Activated CD8-positive, alpha-beta T cell treated with anti-CD3 and anti-CD28 coated beads for 36 hours (primary cell): Measurements from ENCODE around the gene TMEM35B. TPM values are rescaled to one million over a fixed set of nuclear protein-coding genes. Genes with fewer than 3 reads are reported as not detected.

Source experiments
- ATAC-seq: fragments of 200-7000 bp; cut with Tn5 transposase; one replicate; pipeline ENCODE4 v1.10.0; 2021; ENCODE audit warnings: mild to moderate bottlenecking, moderate library complexity
- CTCF ChIA-PET: fragments of 350-600 bp; sonication (Branson Sonifier 250); formaldehyde crosslinking; loops from one replicate; lab custom pipeline; 2021; ENCODE audit warnings: antibody characterized with exemption; lab: Charles Lee
- POLR2A ChIA-PET: fragments of 350-600 bp; sonication (Branson Sonifier 250); formaldehyde crosslinking; loops from one replicate; lab custom pipeline; 2021; ENCODE audit warnings: antibody characterized with exemption; lab: Charles Lee
- DNase-seq: peaks from one replicate; pipeline ENCODE4 v3.0.0-alpha.2; 2020
- H3K27ac Mint-ChIP-seq: one replicate; pipeline ENCODE4 v1.8.0; 2021; ENCODE audit warnings: mild to moderate bottlenecking, mixed read lengths
- H3K27me3 Mint-ChIP-seq: one replicate; pipeline ENCODE4 v1.8.0; 2021; ENCODE audit warnings: mixed read lengths
- H3K36me3 Mint-ChIP-seq: one replicate; pipeline ENCODE4 v1.8.0; 2021; ENCODE audit warnings: low read depth, mixed read lengths
- H3K4me1 Mint-ChIP-seq: one replicate; pipeline ENCODE4 v1.8.0; 2021; ENCODE audit warnings: low read depth, mixed read lengths
- H3K4me3 Mint-ChIP-seq: one replicate; pipeline ENCODE4 v1.8.0; 2021; ENCODE audit warnings: mild to moderate bottlenecking, moderate library complexity, mixed read lengths
- H3K9me3 Mint-ChIP-seq: one replicate; pipeline ENCODE4 v1.8.0; 2021; ENCODE audit warnings: mixed read lengths
- intact Hi-C: fragments of 100-400 bp; cut with micrococcal nuclease; formaldehyde crosslinking; loops from one replicate; pipeline ENCODE4 v1.10.0; 2022
- total RNA-seq, 2 experiments: library from RNA; stranded (reverse); gene quantifications; one replicate each; pipeline ENCODE4 v1.2.3, GENCODE V29; 2021
- TF ChIP-seq, protein P1 (sequence below): fragments of 200-600 bp; IDR thresholded peaks from one replicate; pipeline ENCODE4 v1.8.0; 2022; ENCODE audit warnings: antibody characterized with exemption, mild to moderate bottlenecking

Gene TMEM35B
- total RNA-seq: 10 to 100 TPM; 19.4 to 19.5 TPM

DNA sequence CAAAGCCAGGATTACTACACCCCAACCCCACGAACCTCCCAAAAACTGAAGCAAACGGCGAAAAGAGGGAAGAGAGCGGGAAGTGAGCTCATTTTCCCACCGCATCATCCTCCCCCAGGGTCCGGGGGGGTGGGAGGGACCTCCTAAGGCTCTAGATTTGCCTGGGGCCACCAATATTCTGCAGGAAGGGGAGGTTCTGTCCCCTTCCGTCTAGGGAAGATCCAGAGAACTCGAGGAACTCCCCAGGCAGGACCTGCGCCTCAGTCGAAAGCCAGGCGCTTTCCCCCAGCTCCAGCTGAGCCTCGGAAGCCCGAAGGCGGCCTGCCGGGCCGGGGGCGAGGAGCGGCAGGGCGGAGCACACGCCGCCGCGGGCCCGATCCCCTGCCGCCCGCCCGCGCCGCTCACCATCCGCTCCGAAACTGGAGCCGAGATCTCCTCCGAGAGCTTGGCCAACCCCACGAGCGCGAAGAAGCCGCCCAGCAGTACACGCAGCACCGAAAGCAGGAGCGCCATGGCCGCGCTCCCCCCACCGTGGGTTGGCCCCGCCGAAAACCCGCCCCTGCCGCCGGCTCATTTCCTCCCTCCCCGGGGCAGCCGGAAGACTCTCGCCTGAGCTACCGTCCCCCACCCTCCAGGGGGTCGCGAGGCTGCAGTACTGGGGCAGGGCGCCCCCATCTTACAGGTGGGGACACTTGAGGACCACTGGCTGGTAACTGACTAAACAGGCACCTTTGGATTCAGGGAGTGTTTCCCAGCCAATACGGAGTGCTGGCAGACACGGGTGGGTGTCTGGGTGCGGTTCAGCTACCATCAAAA lies at the start of gene TMEM35B:
TMEM35B (minus strand) TSS at position 555 of the 816 bp plus-strand sequence; CDS start at position 513, 42 bp downstream.
- Mint-ChIP-seq H3K27me3 (no peaks in the 10 kb centered on the region), H3K9me3 (no peaks in the 10 kb centered on the region), H3K4me3 (peak within 1 kb of the TSS; percentile 98), H3K36me3 (peaks cover 22% of the 10 kb centered on the region), H3K27ac (peak within 1 kb of the TSS; percentile 98), H3K4me1 (peaks cover 48% of the 10 kb centered on the region)
- DNase-seq (peak; percentile 82), ATAC-seq (peak; percentile 94)
- POLR2A ChIA-PET: interaction anchor here (0.9 to 2.6 kb wide), 7 partner anchors 46 to 206 kb away, joined by 3 to 13 read pairs (median 7); partner anchors contain the start of genes SMIM12, ZMYM1 and ZMYM6
- intact Hi-C loops: no loop called here
- TF ChIP-seq, protein P1, sequence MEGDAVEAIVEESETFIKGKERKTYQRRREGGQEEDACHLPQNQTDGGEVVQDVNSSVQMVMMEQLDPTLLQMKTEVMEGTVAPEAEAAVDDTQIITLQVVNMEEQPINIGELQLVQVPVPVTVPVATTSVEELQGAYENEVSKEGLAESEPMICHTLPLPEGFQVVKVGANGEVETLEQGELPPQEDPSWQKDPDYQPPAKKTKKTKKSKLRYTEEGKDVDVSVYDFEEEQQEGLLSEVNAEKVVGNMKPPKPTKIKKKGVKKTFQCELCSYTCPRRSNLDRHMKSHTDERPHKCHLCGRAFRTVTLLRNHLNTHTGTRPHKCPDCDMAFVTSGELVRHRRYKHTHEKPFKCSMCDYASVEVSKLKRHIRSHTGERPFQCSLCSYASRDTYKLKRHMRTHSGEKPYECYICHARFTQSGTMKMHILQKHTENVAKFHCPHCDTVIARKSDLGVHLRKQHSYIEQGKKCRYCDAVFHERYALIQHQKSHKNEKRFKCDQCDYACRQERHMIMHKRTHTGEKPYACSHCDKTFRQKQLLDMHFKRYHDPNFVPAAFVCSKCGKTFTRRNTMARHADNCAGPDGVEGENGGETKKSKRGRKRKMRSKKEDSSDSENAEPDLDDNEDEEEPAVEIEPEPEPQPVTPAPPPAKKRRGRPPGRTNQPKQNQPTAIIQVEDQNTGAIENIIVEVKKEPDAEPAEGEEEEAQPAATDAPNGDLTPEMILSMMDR: peak; percentile 29
- CTCF ChIA-PET: interaction anchor here (0.8 to 3.9 kb wide), 11 partner anchors 16 to 201 kb away, joined by 3 to 16 read pairs (median 4); partner anchors contain the start of genes SMIM12 and ZMYM6

DNA sequence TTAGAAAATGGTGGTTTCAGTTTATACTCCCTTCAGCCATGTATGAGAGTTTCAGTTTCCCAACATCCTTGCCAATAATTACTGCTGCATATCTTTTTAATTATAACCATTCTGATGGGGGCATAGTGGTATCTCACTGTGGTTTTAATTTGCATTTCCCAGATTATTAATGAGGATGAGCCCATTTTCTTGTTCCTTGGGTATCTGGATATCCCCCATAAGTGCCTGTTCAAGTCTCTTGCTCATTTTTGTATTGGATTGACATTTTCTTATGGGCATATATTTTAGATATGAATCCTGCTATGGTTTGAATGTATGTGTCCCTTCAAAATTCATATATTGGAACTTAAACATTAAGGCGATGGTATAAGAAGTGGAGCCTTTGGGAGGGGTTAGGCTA lies 48.2 kb upstream of the TMEM35B start:
- Mint-ChIP-seq H3K4me1 (peaks cover 17% of the 10 kb centered on the region), H3K27me3 (no peaks in the 10 kb centered on the region), H3K36me3 (peaks cover 19% of the 10 kb centered on the region), H3K9me3 (peaks cover 5% of the 10 kb centered on the region), H3K4me3 (no peak overlapping the region), H3K27ac (no peak overlapping the region)
- TF ChIP-seq, protein P1: no peak
- ChIA-PET CTCF (no interaction called here), POLR2A (no interaction called here)
- DNase-seq (no peak), ATAC-seq (no peak)
- intact Hi-C loops: loop anchor here (5.0 kb wide), 1 partner anchor 44 kb away; the partner anchor contains the start of gene ZMYM1

DNA sequence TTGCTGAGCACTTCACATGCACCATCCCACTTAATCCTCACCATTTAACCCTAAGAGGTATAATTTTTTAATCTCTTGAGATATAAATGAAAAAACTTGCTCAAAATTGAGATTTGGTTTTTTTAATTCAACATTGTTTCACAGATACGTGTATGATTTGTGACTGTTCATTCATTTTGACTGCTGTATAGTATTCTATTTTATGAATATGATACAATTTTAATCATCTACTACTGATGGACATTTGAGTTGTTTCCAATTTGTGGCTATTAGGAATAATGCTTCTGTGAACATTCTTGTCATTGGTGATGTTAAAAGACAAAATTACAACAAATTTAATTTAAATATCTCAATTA lies 47.2 kb upstream of the TMEM35B start:
- no peak overlapping the region for H3K27ac Mint-ChIP-seq
- peak overlapping the region; percentile 98 for H3K4me3 Mint-ChIP-seq
- DNase-seq (no peak), ATAC-seq (no peak)
- H3K27me3 Mint-ChIP-seq: no peaks in the 10 kb centered on the region
- intact Hi-C loops: loop anchor here (5.0 kb wide), 1 partner anchor 45 kb away; the partner anchor contains the start of gene ZMYM1
- ChIA-PET POLR2A (interaction anchor here (0.7 to 3.4 kb wide), 5 partner anchors 9 to 147 kb away, joined by 3 to 13 read pairs (median 5); partner anchors contain the start of gene TMEM35B), CTCF (interaction anchor here (2.6 to 2.7 kb wide), 3 partner anchors 13 to 172 kb away, joined by 7 to 9 read pairs (median 7); partner anchors contain the start of gene TMEM35B)
- TF ChIP-seq, protein P1: no peak
- H3K36me3 Mint-ChIP-seq: peaks cover 24% of the 10 kb centered on the region
- H3K9me3 Mint-ChIP-seq: peaks cover 5% of the 10 kb centered on the region
- peaks cover 18% of the 10 kb centered on the region for H3K4me1 Mint-ChIP-seq

DNA sequence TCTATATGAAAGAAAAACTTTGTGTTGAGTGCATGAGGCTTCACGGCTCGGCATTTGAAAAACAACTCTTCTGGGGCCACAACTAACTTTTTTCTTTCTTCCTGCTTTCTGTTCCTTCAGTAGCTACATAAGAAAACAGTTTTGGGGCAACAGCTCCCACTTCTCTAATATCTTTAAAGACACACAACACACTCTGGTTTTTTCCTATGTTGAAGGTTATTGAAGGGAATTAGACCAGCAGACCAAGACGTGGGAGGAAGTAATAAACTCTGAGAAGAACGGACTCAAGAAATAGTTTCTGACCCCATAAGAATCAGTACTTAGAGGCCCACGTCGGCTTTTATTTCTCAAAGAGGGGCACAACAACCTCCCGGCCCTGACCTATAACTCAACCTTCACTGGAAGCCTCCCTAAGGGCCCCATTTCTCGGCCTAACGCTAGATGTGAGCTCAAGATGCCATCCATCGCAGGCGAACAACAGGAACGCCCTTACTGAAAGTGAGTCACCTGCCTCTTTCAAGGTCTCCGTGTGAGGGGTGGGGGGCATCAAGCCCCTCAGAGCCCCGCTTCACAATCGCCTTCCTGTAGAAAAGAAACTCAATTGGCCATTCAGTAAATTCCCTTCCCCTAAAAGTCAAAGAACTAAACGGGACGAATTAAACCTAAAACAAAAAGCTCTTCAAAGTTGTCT lies 45.8 kb upstream of the TMEM35B start:
- Mint-ChIP-seq H3K27me3 (no peaks in the 10 kb centered on the region), H3K27ac (peak overlapping the region; percentile 95), H3K4me3 (peak overlapping the region; percentile 98), H3K9me3 (peaks cover 5% of the 10 kb centered on the region), H3K36me3 (peaks cover 34% of the 10 kb centered on the region), H3K4me1 (peaks cover 25% of the 10 kb centered on the region)
- ATAC-seq (peak; percentile 68), DNase-seq (peak; percentile 71)
- CTCF ChIA-PET: interaction anchor here (1.7 to 2.7 kb wide), 4 partner anchors 11 to 170 kb away, joined by 5 to 9 read pairs (median 7); partner anchors contain the start of gene TMEM35B
- intact Hi-C loops: loop anchor here (5.0 kb wide), 1 partner anchor 46 kb away; the partner anchor contains the start of gene ZMYM1
- TF ChIP-seq, protein P1: no peak
- POLR2A ChIA-PET: interaction anchor here (0.9 to 3.4 kb wide), 12 partner anchors 10 to 160 kb away, joined by 3 to 13 read pairs (median 4); partner anchors contain the start of genes TMEM35B and ZMYM1
